Endothelial cell (in vitro differentiated cells): ENCODE results near the gene NEDD4L. TPM values are rescaled to one million over a fixed set of nuclear protein-coding genes. Genes with fewer than 3 reads are reported as not detected.

ENCODE experiments used
- DNase-seq: peaks from one replicate; pipeline ENCODE4 v3.0.0; 2021; ENCODE audit warnings: low spot score
- H3K27ac Mint-ChIP-seq: one replicate; pipeline ENCODE4 v1.8.0; 2021; ENCODE audit warnings: mixed read lengths, inconsistent platforms; ENCODE audit not compliant: unreplicated experiment
- H3K27me3 Mint-ChIP-seq: one replicate; pipeline ENCODE4 v1.8.0; 2021; ENCODE audit warnings: mild to moderate bottlenecking, moderate library complexity, mixed read lengths, inconsistent platforms; ENCODE audit not compliant: unreplicated experiment
- H3K36me3 Mint-ChIP-seq: one replicate; pipeline ENCODE4 v1.8.0; 2021; ENCODE audit warnings: mild to moderate bottlenecking, low read depth, mixed read lengths, inconsistent platforms; ENCODE audit not compliant: unreplicated experiment
- H3K4me1 Mint-ChIP-seq: one replicate; pipeline ENCODE4 v1.8.0; 2021; ENCODE audit warnings: mild to moderate bottlenecking, mixed read lengths, inconsistent platforms; ENCODE audit not compliant: unreplicated experiment
- H3K4me3 Mint-ChIP-seq: one replicate; pipeline ENCODE4 v1.8.0; 2021; ENCODE audit warnings: mild to moderate bottlenecking, mixed read lengths, inconsistent platforms; ENCODE audit not compliant: unreplicated experiment
- H3K9me3 Mint-ChIP-seq: one replicate; pipeline ENCODE4 v1.8.0; 2021; ENCODE audit warnings: mixed read lengths, inconsistent platforms; ENCODE audit not compliant: unreplicated experiment
- CTCF ChIP-seq: fragments of 200-600 bp; sonication (generic); IDR thresholded peaks from one replicate; pipeline ENCODE4 v1.5.0; 2021; ENCODE audit warnings: antibody characterized with exemption; ENCODE audit not compliant: unreplicated experiment
- total RNA-seq: library from RNA; stranded (reverse); fragmentation: NEBNext Ultra II Directional; extraction: Animal tissue kit (Norgen Biotek cat#: 25700); gene quantifications from one replicate; pipeline ENCODE4 v1.2.1, GENCODE V29; 2021; ENCODE audit not compliant: unreplicated experiment

The NEDD4L gene
- total RNA-seq, 1 donor from 2014 or later, result 42.8 TPM

- H3K4me1 Mint-ChIP-seq, result peaks cover 16% of the 10 kb centered on the region
- peaks cover 7% of the 10 kb centered on the region for H3K27me3 Mint-ChIP-seq
- no peaks in the 10 kb centered on the region for H3K9me3 Mint-ChIP-seq
- DNase-seq, result no peak
- no peak for TF ChIP-seq CTCF
- peak overlapping the region; percentile 96 for H3K4me3 Mint-ChIP-seq
- no peaks in the 10 kb centered on the region for H3K36me3 Mint-ChIP-seq
- peak overlapping the region; percentile 84 for H3K27ac Mint-ChIP-seq
These were observed 2.2 kb downstream of the NEDD4L start for GRCh38 chr18:58046093-58046793.

- H3K36me3 Mint-ChIP-seq, result no peaks in the 10 kb centered on the region
- no peak for DNase-seq
- H3K27ac Mint-ChIP-seq, result no peak overlapping the region
- no peak for TF ChIP-seq CTCF
- H3K4me1 Mint-ChIP-seq, result peaks cover 14% of the 10 kb centered on the region
- H3K9me3 Mint-ChIP-seq, result no peaks in the 10 kb centered on the region
- H3K27me3 Mint-ChIP-seq, result peaks cover 7% of the 10 kb centered on the region
- H3K4me3 Mint-ChIP-seq, result peak overlapping the region; percentile 96
These were observed 2.9 kb downstream of the NEDD4L start for GRCh38 chr18:58046794-58047555.

- no peak overlapping the region for H3K4me3 Mint-ChIP-seq
- H3K9me3 Mint-ChIP-seq, result no peaks in the 10 kb centered on the region
- H3K27ac Mint-ChIP-seq, result no peak overlapping the region
These were observed 3.5 kb downstream of the NEDD4L start for GRCh38 chr18:58047556-58047882.

GRCh38 chr18:58048081-58048642 lies 4.1 kb downstream of the NEDD4L start:
- H3K27me3 Mint-ChIP-seq, result peaks cover 6% of the 10 kb centered on the region
- no peak for TF ChIP-seq CTCF
- H3K36me3 Mint-ChIP-seq, result no peaks in the 10 kb centered on the region
- peaks cover 12% of the 10 kb centered on the region for H3K4me1 Mint-ChIP-seq
- H3K4me3 Mint-ChIP-seq, result no peak overlapping the region
- DNase-seq, result no peak
- H3K27ac Mint-ChIP-seq, result no peak overlapping the region
- H3K9me3 Mint-ChIP-seq, result no peaks in the 10 kb centered on the region

More at GRCh38 chr18:58047556-58047882, 3.5 kb downstream of the NEDD4L start:
- H3K36me3 Mint-ChIP-seq, result no peaks in the 10 kb centered on the region
- no peak for DNase-seq
- peaks cover 14% of the 10 kb centered on the region for H3K4me1 Mint-ChIP-seq
- no peak for TF ChIP-seq CTCF
- peaks cover 7% of the 10 kb centered on the region for H3K27me3 Mint-ChIP-seq
